RWPE1 (cell line): ENCODE results near the gene PLEKHH1.

Experiments used
- CTCF ChIA-PET: fragments of 350-600 bp; sonication (Branson Sonifier 250); formaldehyde crosslinking; extraction: SDS; loops from one replicate; lab custom pipeline; 2021; lab: Yijun Ruan, JAX
- POLR2A ChIA-PET: fragments of 400-600 bp; formaldehyde crosslinking; extraction: SDS; loops from one replicate; lab custom pipeline; 2020; ENCODE audit warnings: antibody characterized with exemption; ENCODE audit not compliant: low non-redundant PET; lab: Yijun Ruan, JAX
- DNase-seq: peaks from one replicate; pipeline ENCODE4 v3.0.0; 2012; ENCODE audit warnings: low spot score
- H3K27ac ChIP-seq: fragments of 450-650 bp; 2 replicates; pipeline ENCODE4 v1.5.1; 2017
- TF ChIP-seq, protein P1 (sequence below): fragments of 450-650 bp; conservative IDR thresholded peaks from 2 replicates; pipeline ENCODE4 v1.5.1; 2017; ENCODE audit warnings: low read depth, mild to moderate bottlenecking

PLEKHH1 gene

DNA sequence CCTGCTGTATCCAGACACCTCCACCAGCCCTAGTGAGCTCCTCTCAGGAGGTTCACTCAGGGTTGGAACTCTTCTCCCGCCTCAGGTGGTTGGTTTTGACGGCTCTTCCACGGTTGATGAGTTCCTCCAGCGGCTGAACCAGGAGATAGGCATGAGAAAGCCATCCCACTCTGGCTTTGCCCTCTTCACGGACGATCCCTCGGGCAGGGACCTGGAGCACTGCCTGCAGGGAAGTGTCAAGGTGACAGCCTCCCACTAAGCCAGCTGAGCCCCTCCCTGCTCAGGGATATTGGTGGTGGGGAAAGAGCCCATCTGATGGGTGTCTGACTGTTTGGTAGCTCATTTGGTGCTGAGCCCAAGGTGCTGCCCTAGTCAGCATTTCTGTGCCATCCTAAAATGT is 46.5 kb downstream of the PLEKHH1 start:
- TF ChIP-seq, protein P1, sequence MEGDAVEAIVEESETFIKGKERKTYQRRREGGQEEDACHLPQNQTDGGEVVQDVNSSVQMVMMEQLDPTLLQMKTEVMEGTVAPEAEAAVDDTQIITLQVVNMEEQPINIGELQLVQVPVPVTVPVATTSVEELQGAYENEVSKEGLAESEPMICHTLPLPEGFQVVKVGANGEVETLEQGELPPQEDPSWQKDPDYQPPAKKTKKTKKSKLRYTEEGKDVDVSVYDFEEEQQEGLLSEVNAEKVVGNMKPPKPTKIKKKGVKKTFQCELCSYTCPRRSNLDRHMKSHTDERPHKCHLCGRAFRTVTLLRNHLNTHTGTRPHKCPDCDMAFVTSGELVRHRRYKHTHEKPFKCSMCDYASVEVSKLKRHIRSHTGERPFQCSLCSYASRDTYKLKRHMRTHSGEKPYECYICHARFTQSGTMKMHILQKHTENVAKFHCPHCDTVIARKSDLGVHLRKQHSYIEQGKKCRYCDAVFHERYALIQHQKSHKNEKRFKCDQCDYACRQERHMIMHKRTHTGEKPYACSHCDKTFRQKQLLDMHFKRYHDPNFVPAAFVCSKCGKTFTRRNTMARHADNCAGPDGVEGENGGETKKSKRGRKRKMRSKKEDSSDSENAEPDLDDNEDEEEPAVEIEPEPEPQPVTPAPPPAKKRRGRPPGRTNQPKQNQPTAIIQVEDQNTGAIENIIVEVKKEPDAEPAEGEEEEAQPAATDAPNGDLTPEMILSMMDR, result no peak
- ChIA-PET CTCF (interaction anchor here (1.1 to 2.6 kb wide), 4 partner anchors 8 to 152 kb away, joined by 4 to 20 read pairs (median 7); no protein-coding TSS in a partner anchor), POLR2A (no interaction called here)
- no peak overlapping the region for H3K27ac ChIP-seq
- DNase-seq, result no peak

DNA sequence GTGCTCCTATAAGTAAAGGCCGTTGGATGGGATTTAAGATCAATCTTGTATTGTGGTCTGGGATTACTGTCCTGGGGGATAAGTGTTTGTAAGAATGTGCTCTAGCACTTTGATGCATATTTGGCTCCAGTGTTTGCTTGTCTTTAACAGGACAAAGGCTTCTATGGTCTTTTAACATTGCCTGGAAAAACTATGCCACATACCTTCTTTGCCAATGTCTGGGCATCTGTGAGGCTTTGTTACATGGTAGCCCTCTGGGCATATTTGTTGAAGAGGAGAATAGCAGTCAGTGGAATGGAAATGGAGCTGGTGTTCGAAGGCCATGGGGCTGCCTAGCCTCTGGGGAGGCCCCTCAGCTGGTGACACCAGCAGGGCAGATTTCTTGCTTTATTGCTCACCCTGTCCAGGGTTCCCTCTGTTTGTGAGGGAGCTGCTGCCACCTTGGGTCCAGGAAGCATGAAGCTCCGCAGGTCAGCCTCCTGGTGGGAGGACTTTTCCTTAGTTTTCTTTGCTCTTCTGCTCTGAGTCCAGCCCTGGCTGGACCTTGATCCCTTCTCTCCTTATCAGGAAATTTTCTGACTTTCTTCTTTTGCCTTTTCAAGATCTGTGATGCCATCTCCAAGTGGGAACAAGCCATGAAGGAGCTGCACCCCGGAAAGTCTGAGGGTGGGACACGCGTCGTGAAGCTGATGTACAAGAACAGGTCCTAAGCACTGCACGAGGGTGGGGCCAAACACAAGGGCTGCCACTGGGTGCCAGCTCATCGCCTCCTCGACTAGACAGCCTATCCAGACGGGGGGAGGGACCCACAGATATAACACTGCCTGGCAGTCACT is 47.5 kb downstream of the PLEKHH1 start:
- TF ChIP-seq, protein P1, result no peak
- POLR2A ChIA-PET, result no interaction called here
- CTCF ChIA-PET, result interaction anchor here (0.8 to 2.6 kb wide), 6 partner anchors 9 to 153 kb away, joined by 4 to 20 read pairs (median 6); no protein-coding TSS in a partner anchor
- no peak for DNase-seq
- no peak overlapping the region for H3K27ac ChIP-seq

DNA sequence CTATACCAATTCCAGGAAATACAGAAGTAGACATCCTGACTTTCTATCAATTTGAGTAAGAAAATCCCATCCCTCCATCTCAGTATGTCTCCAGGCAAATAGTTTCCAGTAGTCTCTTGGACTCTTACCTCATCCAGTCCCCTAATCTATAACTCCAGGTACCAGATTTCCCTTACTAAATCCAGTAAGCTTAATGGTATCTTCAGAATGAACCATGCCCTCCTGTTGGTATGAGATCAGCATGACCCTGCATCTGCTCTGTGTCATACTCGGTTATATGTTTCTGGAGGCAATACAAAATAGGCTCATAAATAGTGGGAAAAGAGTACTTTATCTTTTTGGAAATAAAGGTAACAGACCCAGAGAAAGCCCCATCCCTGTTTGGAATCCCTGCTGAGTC is 48.6 kb downstream of the PLEKHH1 start:
- TF ChIP-seq, protein P1, result no peak
- ChIA-PET CTCF (interaction anchor here (1.2 to 5.9 kb wide), 3 partner anchors 10 to 123 kb away, joined by 5 to 37 read pairs (median 20); no protein-coding TSS in a partner anchor), POLR2A (no interaction called here)
- DNase-seq, result no peak
- no peak overlapping the region for H3K27ac ChIP-seq

DNA sequence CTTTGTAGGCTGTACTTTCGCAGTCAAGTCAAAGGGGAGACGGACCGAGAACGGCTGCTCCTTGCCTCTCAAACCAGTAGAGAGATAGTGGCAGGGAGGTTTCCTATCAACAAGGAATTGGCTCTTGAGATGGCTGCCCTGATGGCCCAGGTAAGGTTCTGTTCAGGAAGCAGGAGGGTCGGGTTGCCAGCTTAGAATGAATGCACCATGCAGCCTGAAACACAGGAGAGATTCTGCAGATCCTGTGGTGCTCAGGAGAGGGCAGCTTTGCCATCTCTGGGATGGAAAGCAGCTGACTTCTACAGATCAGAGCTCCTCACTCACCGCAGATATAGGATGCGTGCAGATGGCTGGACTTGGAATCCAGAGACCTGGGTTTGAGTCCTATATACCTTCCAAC is 49.0 kb downstream of the PLEKHH1 start:
- ChIA-PET CTCF (interaction anchor here (2.6 to 5.9 kb wide), 2 partner anchors 11 to 122 kb away, joined by 20 to 37 read pairs; no protein-coding TSS in a partner anchor), POLR2A (no interaction called here)
- no peak overlapping the region for H3K27ac ChIP-seq
- TF ChIP-seq, protein P1, result no peak
- DNase-seq, result no peak

DNA sequence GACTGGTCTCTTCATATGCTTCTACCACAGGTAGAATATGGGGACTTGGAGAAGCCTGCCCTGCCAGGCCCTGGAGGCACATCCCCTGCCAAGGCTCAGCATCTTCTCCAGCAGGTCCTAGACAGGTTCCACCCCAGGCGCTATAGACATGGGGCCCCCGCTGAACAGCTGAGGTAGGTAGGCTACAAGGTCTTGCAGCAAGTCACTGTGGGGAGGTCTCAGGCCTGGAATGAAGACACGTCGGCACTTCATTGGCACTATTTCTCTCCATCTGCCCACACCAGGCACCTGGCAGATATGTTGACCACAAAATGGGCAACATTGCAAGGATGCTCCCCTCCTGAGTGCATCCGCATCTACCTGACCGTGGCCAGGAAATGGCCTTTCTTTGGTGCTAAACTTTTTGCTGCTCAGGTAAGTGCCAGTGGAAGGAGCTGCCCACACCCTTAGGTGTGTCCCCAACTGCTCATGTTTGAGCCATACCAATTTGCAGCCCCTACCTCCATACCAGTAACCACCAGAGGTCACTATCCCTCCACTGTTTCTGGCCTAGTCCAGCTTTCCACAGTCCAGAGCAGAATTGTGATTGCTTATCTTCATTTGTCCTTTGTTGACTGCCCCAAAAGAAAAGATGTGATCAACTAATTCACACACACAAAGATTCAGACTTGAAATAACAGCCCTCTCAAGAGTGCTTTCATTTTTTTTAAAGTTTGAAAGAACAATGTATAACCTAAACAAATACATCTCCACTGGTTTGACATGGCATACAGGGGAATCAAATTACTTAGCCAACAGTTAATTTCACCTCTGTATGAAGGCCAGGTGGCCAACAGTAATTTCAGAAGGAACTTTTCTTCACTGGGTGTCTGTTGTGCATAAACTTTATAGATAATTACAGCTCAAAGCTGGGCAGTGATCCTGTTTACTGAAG is 50.9 kb downstream of the PLEKHH1 start:
- POLR2A ChIA-PET, result interaction anchor here (1.5 kb wide), 1 partner anchor 120 kb away, joined by 4 read pairs; no protein-coding TSS in a partner anchor
- no peak overlapping the region for H3K27ac ChIP-seq
- DNase-seq, result peak; percentile 77
- TF ChIP-seq, protein P1, result peak; percentile 77
- CTCF ChIA-PET, result interaction anchor here (0.5 to 5.9 kb wide), 17 partner anchors 11 to 1444 kb away, joined by 3 to 37 read pairs (median 4); partner anchors contain the start of genes PIGH and RDH11
